Activated naive CD4-positive, alpha-beta T cell treated with anti-CD3 and anti-CD28 coated beads, Interleukin-2, amount 10 ng/mL, durations not matched to agents 7 days and 5 days (primary cell): ENCODE results near the gene CARMIL3.

Experiments used
- CTCF ChIA-PET: fragments of 350-600 bp; sonication (Branson Sonifier 250); formaldehyde crosslinking; loops from one replicate; lab custom pipeline; 2021; ENCODE audit warnings: antibody characterized with exemption; lab: Charles Lee
- DNase-seq: peaks from one replicate; pipeline ENCODE4 v3.0.0-alpha.2; 2020
- H3K27ac Mint-ChIP-seq: one replicate; pipeline ENCODE4 v1.8.0; 2021; ENCODE audit warnings: mild to moderate bottlenecking, moderate library complexity, mixed read lengths
- H3K27me3 Mint-ChIP-seq: one replicate; pipeline ENCODE4 v1.8.0; 2021; ENCODE audit warnings: mild to moderate bottlenecking, mixed read lengths
- H3K36me3 Mint-ChIP-seq: one replicate; pipeline ENCODE4 v1.8.0; 2021; ENCODE audit warnings: mixed read lengths
- H3K4me1 Mint-ChIP-seq: one replicate; pipeline ENCODE4 v1.8.0; 2021; ENCODE audit warnings: mixed read lengths
- H3K4me3 Mint-ChIP-seq: one replicate; pipeline ENCODE4 v1.8.0; 2021; ENCODE audit warnings: mild to moderate bottlenecking, moderate library complexity, mixed read lengths
- H3K9me3 Mint-ChIP-seq: one replicate; pipeline ENCODE4 v1.8.0; 2021; ENCODE audit warnings: mixed read lengths

CARMIL3 gene

GRCh38 chr14:24093207-24093900 lies 41.5 kb downstream of the CARMIL3 start:
- no peaks in the 10 kb centered on the region for H3K27me3 Mint-ChIP-seq
- peaks cover 39% of the 10 kb centered on the region for H3K4me1 Mint-ChIP-seq
- H3K4me3 Mint-ChIP-seq = peak overlapping the region; percentile 92
- H3K36me3 Mint-ChIP-seq = peaks cover 18% of the 10 kb centered on the region
- peak overlapping the region; percentile 92 for H3K27ac Mint-ChIP-seq
- no peaks in the 10 kb centered on the region for H3K9me3 Mint-ChIP-seq
- CTCF ChIA-PET = interaction anchor here (0.6 to 11.8 kb wide), 7 partner anchors 14 to 315 kb away, joined by 3 to 240 read pairs (median 6); partner anchors contain the start of genes CPNE6, EMC9, IRF9 and TM9SF1
- no peak for DNase-seq

DNA sequence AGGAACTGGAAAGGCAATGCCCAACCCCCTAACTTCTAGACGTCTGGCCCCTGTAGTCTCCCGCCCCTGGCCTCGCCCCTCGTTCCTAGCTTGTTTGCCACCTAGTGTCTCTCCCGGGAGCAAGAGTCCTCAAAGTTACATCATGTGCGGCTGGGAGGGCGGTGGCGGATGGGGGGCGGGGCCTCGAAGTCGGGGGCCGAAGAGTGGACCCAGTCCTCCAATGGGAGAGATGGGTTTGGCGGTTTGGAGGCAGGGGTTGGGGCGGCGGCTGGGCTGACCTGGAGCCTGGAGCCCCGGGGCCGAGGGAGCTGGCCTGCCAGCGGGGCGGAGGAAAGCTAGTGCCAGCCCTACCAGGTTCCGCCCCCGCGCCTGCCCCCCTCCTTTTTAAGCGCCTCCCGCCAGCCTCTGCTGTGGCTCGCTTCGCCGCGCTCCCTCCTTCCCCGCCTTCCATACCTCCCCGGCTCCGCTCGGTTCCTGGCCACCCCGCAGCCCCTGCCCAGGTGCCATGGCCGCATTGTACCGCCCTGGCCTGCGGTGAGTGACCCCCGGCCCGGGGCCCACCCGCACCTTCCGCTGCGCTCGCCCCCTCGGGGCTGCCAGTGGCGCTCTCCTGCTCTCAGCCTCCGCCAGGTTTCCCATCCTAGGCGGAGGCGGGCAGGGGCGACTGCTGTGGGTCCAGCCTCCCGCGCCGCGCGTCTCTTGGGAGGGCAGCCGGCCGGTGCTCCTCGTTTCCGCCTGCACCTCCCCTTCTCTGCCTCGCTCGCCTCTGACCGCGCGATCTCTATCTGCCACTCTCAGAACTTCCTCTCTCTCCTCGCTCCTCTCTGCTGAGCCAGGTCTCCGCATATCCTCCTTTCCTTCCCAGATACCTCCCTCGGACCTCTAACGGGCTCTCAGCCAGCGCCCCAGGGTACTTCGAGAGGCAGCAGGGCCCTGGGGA lies 42.4 kb downstream of the CARMIL3 start, which contains the start of gene PCK2:
PCK2 (plus strand) TSS at position 411 of the 940 bp plus-strand sequence; CDS start at position 506, 95 bp downstream.
- Mint-ChIP-seq H3K27me3 (no peaks in the 10 kb centered on the region), H3K9me3 (no peaks in the 10 kb centered on the region), H3K36me3 (peaks cover 22% of the 10 kb centered on the region), H3K27ac (peak within 1 kb of the TSS; percentile 92), H3K4me3 (peak within 1 kb of the TSS; percentile 92), H3K4me1 (peaks cover 39% of the 10 kb centered on the region)
- CTCF ChIA-PET = interaction anchor here (0.8 to 11.8 kb wide), 6 partner anchors 13 to 47 kb away, joined by 3 to 240 read pairs (median 56); partner anchors contain the start of genes CPNE6, DCAF11, EMC9 and NRL
- DNase-seq = peak; percentile 86

DNA sequence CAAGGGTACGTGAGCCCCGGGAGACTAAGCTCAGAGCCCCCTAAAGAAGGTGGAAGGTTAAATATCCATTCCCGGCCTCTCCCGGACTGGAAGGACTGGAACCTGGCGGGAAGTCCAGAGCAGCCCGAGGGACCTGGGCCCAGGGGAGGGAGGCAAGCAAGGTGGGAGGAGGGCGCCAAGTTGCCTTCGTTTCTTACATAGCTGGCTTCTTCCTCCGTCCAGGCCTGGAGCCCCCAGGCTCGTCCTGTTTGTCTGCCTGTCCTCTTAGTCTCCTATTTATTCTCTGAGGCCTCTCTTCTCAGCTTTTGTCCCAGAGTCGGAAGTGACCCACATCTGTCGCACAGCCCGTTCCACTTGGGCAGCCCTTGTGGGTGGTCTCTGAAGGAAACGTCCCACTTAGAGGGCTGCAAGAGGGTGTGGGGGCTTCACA lies 43.0 kb downstream of the CARMIL3 start:
- peaks cover 37% of the 10 kb centered on the region for H3K4me1 Mint-ChIP-seq
- no peak for DNase-seq
- H3K4me3 Mint-ChIP-seq = peak overlapping the region; percentile 92
- H3K9me3 Mint-ChIP-seq = no peaks in the 10 kb centered on the region
- peaks cover 28% of the 10 kb centered on the region for H3K36me3 Mint-ChIP-seq
- H3K27ac Mint-ChIP-seq = peak overlapping the region; percentile 92
- CTCF ChIA-PET = interaction anchor here (0.7 to 11.8 kb wide), 6 partner anchors 12 to 48 kb away, joined by 3 to 240 read pairs (median 56); partner anchors contain the start of genes CPNE6, DCAF11 and NRL
- no peaks in the 10 kb centered on the region for H3K27me3 Mint-ChIP-seq

- peak overlapping the region; percentile 92 for H3K27ac Mint-ChIP-seq
- H3K9me3 Mint-ChIP-seq = no peaks in the 10 kb centered on the region
- peaks cover 33% of the 10 kb centered on the region for H3K36me3 Mint-ChIP-seq
- no peaks in the 10 kb centered on the region for H3K27me3 Mint-ChIP-seq
- CTCF ChIA-PET = interaction anchor here (0.7 to 11.8 kb wide), 6 partner anchors 12 to 48 kb away, joined by 3 to 240 read pairs (median 56); partner anchors contain the start of genes CPNE6, DCAF11 and NRL
- peaks cover 35% of the 10 kb centered on the region for H3K4me1 Mint-ChIP-seq
- DNase-seq = peak; percentile 65
- peak overlapping the region; percentile 92 for H3K4me3 Mint-ChIP-seq
Observed at GRCh38 chr14:24095271-24096068, 43.7 kb downstream of the CARMIL3 start.

GRCh38 chr14:24096545-24097181 lies 44.9 kb downstream of the CARMIL3 start:
- DNase-seq = no peak
- H3K27me3 Mint-ChIP-seq = no peaks in the 10 kb centered on the region
- peaks cover 32% of the 10 kb centered on the region for H3K4me1 Mint-ChIP-seq
- no peaks in the 10 kb centered on the region for H3K9me3 Mint-ChIP-seq
- H3K27ac Mint-ChIP-seq = peak overlapping the region; percentile 38
- peak overlapping the region; percentile 46 for H3K4me3 Mint-ChIP-seq
- CTCF ChIA-PET = interaction anchor here (11.8 kb wide), 1 partner anchor 11 kb away, joined by 187 read pairs; no protein-coding TSS in a partner anchor
- peaks cover 42% of the 10 kb centered on the region for H3K36me3 Mint-ChIP-seq

DNA sequence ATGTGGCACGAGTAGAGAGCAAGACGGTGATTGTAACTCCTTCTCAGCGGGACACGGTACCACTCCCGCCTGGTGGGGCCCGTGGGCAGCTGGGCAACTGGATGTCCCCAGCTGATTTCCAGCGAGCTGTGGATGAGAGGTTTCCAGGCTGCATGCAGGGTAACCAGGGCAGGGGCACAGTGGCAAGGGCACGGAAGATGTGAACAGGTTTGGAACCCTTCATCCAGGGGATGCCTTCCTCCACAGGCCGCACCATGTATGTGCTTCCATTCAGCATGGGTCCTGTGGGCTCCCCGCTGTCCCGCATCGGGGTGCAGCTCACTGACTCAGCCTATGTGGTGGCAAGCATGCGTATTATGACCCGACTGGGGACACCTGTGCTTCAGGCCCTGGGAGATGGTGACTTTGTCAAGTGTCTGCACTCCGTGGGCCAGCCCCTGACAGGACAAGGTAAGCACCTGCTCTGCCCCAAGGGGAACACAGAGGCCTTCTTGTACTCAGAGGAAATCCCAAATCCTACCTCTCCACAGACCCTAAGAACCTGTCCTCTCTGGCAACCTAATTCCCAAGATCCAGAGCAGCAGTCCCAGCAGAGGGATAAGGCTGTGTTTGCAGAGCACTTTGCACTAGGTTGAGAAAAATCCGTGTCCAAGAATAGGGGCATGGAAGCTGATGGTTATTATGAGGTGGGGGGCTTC lies 46.6 kb downstream of the CARMIL3 start:
- H3K4me3 Mint-ChIP-seq = no peak overlapping the region
- H3K36me3 Mint-ChIP-seq = peaks cover 54% of the 10 kb centered on the region
- no peaks in the 10 kb centered on the region for H3K9me3 Mint-ChIP-seq
- CTCF ChIA-PET = interaction anchor here (11.8 kb wide), 1 partner anchor 9 kb away, joined by 187 read pairs; no protein-coding TSS in a partner anchor
- H3K27me3 Mint-ChIP-seq = no peaks in the 10 kb centered on the region
- DNase-seq = no peak
- H3K27ac Mint-ChIP-seq = no peak overlapping the region
- H3K4me1 Mint-ChIP-seq = peaks cover 21% of the 10 kb centered on the region

DNA sequence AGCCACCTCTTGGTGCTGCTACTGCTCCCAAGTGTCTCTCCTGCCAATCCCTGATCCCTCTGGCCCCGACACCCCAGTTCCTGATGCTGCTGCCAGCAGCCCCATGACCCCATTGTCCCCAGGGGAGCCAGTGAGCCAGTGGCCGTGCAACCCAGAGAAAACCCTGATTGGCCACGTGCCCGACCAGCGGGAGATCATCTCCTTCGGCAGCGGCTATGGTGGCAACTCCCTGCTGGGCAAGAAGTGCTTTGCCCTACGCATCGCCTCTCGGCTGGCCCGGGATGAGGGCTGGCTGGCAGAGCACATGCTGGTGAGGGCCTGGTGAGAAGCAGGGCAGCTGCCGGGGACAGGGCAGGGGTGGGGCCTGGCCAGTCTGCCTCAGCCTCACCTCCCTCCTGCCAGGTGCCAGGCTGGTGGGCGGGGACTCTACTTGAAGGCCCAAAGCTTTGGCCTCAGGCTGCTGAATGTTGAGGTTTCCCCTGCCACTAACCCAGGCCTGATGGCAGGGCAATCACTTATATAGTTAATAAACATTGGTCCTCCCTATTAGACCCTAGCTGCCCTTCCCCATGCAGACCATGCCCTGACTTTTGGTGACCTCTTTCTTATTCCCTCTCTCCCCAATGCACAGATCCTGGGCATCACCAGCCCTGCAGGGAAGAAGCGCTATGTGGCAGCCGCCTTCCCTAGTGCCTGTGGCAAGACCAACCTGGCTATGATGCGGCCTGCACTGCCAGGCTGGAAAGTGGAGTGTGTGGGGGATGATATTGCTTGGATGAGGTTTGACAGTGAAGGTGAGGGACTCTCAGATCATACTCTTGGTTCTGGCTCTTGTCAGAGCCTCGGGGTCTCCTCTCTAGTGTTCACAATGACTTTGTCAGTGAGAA lies 47.4 kb downstream of the CARMIL3 start:
- peaks cover 16% of the 10 kb centered on the region for H3K4me1 Mint-ChIP-seq
- peak overlapping the region; percentile 55 for H3K27ac Mint-ChIP-seq
- no peaks in the 10 kb centered on the region for H3K27me3 Mint-ChIP-seq
- CTCF ChIA-PET = interaction anchor here (11.8 kb wide), 1 partner anchor 8 kb away, joined by 187 read pairs; no protein-coding TSS in a partner anchor
- no peak for DNase-seq
- no peak overlapping the region for H3K4me3 Mint-ChIP-seq
- no peaks in the 10 kb centered on the region for H3K9me3 Mint-ChIP-seq
- H3K36me3 Mint-ChIP-seq = peaks cover 60% of the 10 kb centered on the region

GRCh38 chr14:24100197-24100981 lies 48.6 kb downstream of the CARMIL3 start:
- H3K4me3 Mint-ChIP-seq = no peak overlapping the region
- no peak for DNase-seq
- no peaks in the 10 kb centered on the region for H3K9me3 Mint-ChIP-seq
- peaks cover 65% of the 10 kb centered on the region for H3K36me3 Mint-ChIP-seq
- peak overlapping the region; percentile 70 for H3K27ac Mint-ChIP-seq
- H3K4me1 Mint-ChIP-seq = peaks cover 13% of the 10 kb centered on the region
- H3K27me3 Mint-ChIP-seq = no peaks in the 10 kb centered on the region
- CTCF ChIA-PET = interaction anchor here (2.2 kb wide), 1 partner anchor 9 kb away, joined by 14 read pairs; no protein-coding TSS in a partner anchor

- Mint-ChIP-seq H3K27me3 (no peaks in the 10 kb centered on the region), H3K9me3 (no peaks in the 10 kb centered on the region), H3K4me1 (peaks cover 11% of the 10 kb centered on the region), H3K27ac (peak overlapping the region; percentile 70), H3K36me3 (peaks cover 61% of the 10 kb centered on the region), H3K4me3 (no peak overlapping the region)
- CTCF ChIA-PET = interaction anchor here (2.2 kb wide), 1 partner anchor 10 kb away, joined by 14 read pairs; no protein-coding TSS in a partner anchor
- no peak for DNase-seq
Observed at GRCh38 chr14:24100982-24101494, 49.2 kb downstream of the CARMIL3 start.

GRCh38 chr14:24102357-24103048 lies 50.7 kb downstream of the CARMIL3 start:
- Mint-ChIP-seq H3K27me3 (no peaks in the 10 kb centered on the region), H3K36me3 (peaks cover 54% of the 10 kb centered on the region), H3K4me1 (peaks cover 12% of the 10 kb centered on the region), H3K9me3 (no peaks in the 10 kb centered on the region), H3K27ac (no peak overlapping the region), H3K4me3 (no peak overlapping the region)
- no peak for DNase-seq
- CTCF ChIA-PET = interaction anchor here (1.3 to 9.2 kb wide), 3 partner anchors 9 to 44 kb away, joined by 6 to 187 read pairs (median 14); partner anchors contain the start of gene PCK2
